Liver (tissue), 9 donors: Measurements from ENCODE around the gene CDC26. TPM values are rescaled to one million over a fixed set of nuclear protein-coding genes. Genes with fewer than 3 reads are reported as not detected.

Experiments used
- DNase-seq: peaks from one replicate; pipeline ENCODE4 v3.0.0-alpha.2; 2017; ENCODE audit warnings: low spot score
- H3K27ac ChIP-seq, 2 donors: one replicate each; pipeline ENCODE4 v1.7.0; 2013; ENCODE audit warnings: inconsistent platforms in 2 of 2, low read length in 2 of 2, control low read depth in 1 of 2, low read depth in 1 of 2, mild to moderate bottlenecking in 1 of 2
- H3K27me3 ChIP-seq, 4 donors: one replicate each; pipeline versions ENCODE4 v1.6.1 to v1.7.0; 2013; ENCODE audit warnings: low read length in 3 of 4, inconsistent platforms in 1 of 4, mild to moderate bottlenecking in 1 of 4, moderate library complexity in 1 of 4; ENCODE audit not compliant: control insufficient read depth in 4 of 4, insufficient read depth in 4 of 4
- H3K36me3 ChIP-seq, 4 donors: one replicate each; pipeline versions ENCODE4 v1.6.1 to v1.7.0; 2013; ENCODE audit warnings: low read length in 3 of 4, mild to moderate bottlenecking in 3 of 4, low read depth in 1 of 4, moderate library complexity in 1 of 4; ENCODE audit not compliant: control insufficient read depth in 4 of 4, insufficient read depth in 3 of 4
- H3K4me1 ChIP-seq, 4 donors: one replicate each; pipeline versions ENCODE4 v1.6.1 to v1.7.0; 2013; ENCODE audit warnings: low read length in 3 of 4, mild to moderate bottlenecking in 3 of 4, moderate library complexity in 1 of 4; ENCODE audit not compliant: control insufficient read depth in 4 of 4, insufficient read depth in 4 of 4
- H3K4me3 ChIP-seq, 3 donors: one replicate each; pipeline versions ENCODE4 v1.6.1 to v1.7.0; 2013; ENCODE audit warnings: low read length in 3 of 3, control low read depth in 1 of 3, low read depth in 1 of 3, mild to moderate bottlenecking in 1 of 3
- H3K9ac ChIP-seq, 2 donors: one replicate each; pipeline ENCODE4 v1.7.0; 2013; ENCODE audit warnings: low read length in 2 of 2, mild to moderate bottlenecking in 2 of 2, moderate library complexity in 2 of 2, control low read depth in 1 of 2, low read depth in 1 of 2
- H3K9me3 ChIP-seq, 4 donors: one replicate each; pipeline versions ENCODE4 v1.6.1 to v1.7.0; 2013; ENCODE audit warnings: low read length in 3 of 4; ENCODE audit not compliant: control insufficient read depth in 4 of 4
- EGR1 ChIP-seq, 2 donors: IDR thresholded peaks; 2 replicates each; pipeline ENCODE4 v1.6.1; 2016 to 2018; ENCODE audit warnings: antibody characterized with exemption in 2 of 2, low read depth in 2 of 2
- FOXA1 ChIP-seq: IDR thresholded peaks from 2 replicates; pipeline ENCODE4 v1.6.1; 2016; ENCODE audit warnings: antibody characterized with exemption
- FOXA2 ChIP-seq: IDR thresholded peaks from 2 replicates; pipeline ENCODE4 v1.6.1; 2016; ENCODE audit warnings: antibody characterized with exemption
- GABPA ChIP-seq, 2 donors: IDR thresholded peaks in 1 of 2; conservative IDR thresholded peaks in 1 of 2; 2 replicates each; pipeline ENCODE4 v1.6.1; 2016; ENCODE audit warnings: antibody characterized with exemption in 2 of 2, mild to moderate bottlenecking in 1 of 2, moderate library complexity in 1 of 2
- HNF4A ChIP-seq, 2 donors: conservative IDR thresholded peaks; 2 replicates each; pipeline ENCODE4 v1.6.1; 2016; ENCODE audit warnings: antibody characterized with exemption in 2 of 2, mild to moderate bottlenecking in 2 of 2
- HNF4G ChIP-seq: IDR thresholded peaks from 2 replicates; pipeline ENCODE4 v1.6.1; 2016; ENCODE audit warnings: antibody characterized with exemption
- JUND ChIP-seq, 2 donors: IDR thresholded peaks; 2 replicates each; pipeline ENCODE4 v1.6.1; 2016; ENCODE audit warnings: antibody characterized with exemption in 2 of 2
- NR2F2 ChIP-seq: IDR thresholded peaks from 2 replicates; pipeline ENCODE4 v1.6.1; 2016; ENCODE audit warnings: antibody characterized with exemption
- RAD21 ChIP-seq, 2 donors: IDR thresholded peaks; 2 replicates each; pipeline ENCODE4 v1.6.1; 2016; ENCODE audit warnings: antibody characterized with exemption in 2 of 2, mild to moderate bottlenecking in 2 of 2
- RXRA ChIP-seq, 2 donors: IDR thresholded peaks; 2 replicates each; pipeline ENCODE4 v1.6.1; 2017 to 2018; ENCODE audit warnings: antibody characterized with exemption in 2 of 2, mild to moderate bottlenecking in 1 of 2
- SP1 ChIP-seq: IDR thresholded peaks from 2 replicates; pipeline ENCODE4 v1.6.1; 2018; ENCODE audit warnings: antibody characterized with exemption, mild to moderate bottlenecking
- TAF1 ChIP-seq: conservative IDR thresholded peaks from 2 replicates; pipeline ENCODE4 v1.6.1; 2016; ENCODE audit warnings: antibody characterized with exemption, mild to moderate bottlenecking
- YY1 ChIP-seq: IDR thresholded peaks from 2 replicates; pipeline ENCODE4 v1.6.1; 2016; ENCODE audit warnings: antibody characterized with exemption, mild to moderate bottlenecking
- WGBS: extraction: QIAGEN DNeasy Blood & Tissue Kit; methylation state at CpG from one replicate; pipeline ENCODE4 v1.1.7; 2013; 5-methylcytosine and 5-hydroxymethylcytosine counted together
- polyA plus RNA-seq, 2 donors: library from polyadenylated mRNA; stranded (reverse) in 1 of 2; unstranded in 1 of 2; fragments of 200-250 nt in 1 of 2; fragments of >200 nt in 1 of 2; fragmentation: Nextera tagmentation in 1 of 2; extraction: Ambion mirVana in 1 of 2; gene quantifications; one replicate each; pipeline versions ENCODE4 v1.2.1 to v1.2.3, GENCODE V29; 2013 to 2015
- total RNA-seq, 2 donors: library from RNA; depleted of rRNA; stranded (reverse); fragments of >200 nt; gene quantifications; one replicate each; pipeline ENCODE4 v1.2.3, GENCODE V29; 2014
- TF ChIP-seq, protein P1 (sequence below): fragments of 150-350 bp; IDR thresholded peaks from 2 replicates; pipeline ENCODE4 v1.5.1; 2017; ENCODE audit warnings: improper control_type of control experiment, low read depth, low read length; ENCODE audit not compliant: missing input control
- TF ChIP-seq, protein P2 (sequence below): IDR thresholded peaks from 2 replicates; pipeline ENCODE4 v1.6.1; 2016; ENCODE audit warnings: antibody characterized with exemption
- TF ChIP-seq, protein P3 (sequence below): IDR thresholded peaks from 2 replicates; pipeline ENCODE4 v1.6.1; 2016; ENCODE audit warnings: antibody characterized with exemption, mild to moderate bottlenecking
- TF ChIP-seq, protein P4 (sequence below): IDR thresholded peaks from 2 replicates; pipeline ENCODE4 v1.6.1; 2016; ENCODE audit warnings: antibody characterized with exemption
- TF ChIP-seq, protein P5 (sequence below): IDR thresholded peaks from 2 replicates; pipeline ENCODE4 v1.6.1; 2016; ENCODE audit warnings: antibody characterized with exemption
- donor health status: healthy.
- donor health status: healthy.
- donor health status: healthy.
- donor health status: healthy.
- donor health status: healthy.

The CDC26 gene
- total and polyA plus RNA-seq, 4 donors = 12.5 to 38.9 (median 21.3) TPM

DNA sequence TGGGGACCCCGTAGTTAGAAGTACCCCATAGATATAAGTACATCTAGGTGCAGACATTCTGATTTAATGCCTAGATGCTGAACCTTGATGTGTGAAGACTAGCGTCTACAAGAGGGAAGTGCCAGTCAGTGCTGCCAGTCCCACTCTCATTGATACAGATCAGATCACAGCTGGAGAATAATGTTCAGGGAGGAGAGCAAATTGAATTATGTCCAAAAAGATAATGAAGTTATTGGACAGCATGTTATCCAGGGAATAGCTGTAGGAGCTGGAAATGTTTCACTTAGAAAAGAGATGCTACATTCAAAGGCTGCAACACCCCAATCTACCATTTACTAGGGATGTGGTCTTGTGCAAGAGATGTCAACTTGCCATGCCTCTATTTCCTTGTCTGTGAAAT, 43.7 kb upstream of the CDC26 start:
- H3K27ac ChIP-seq = no peak overlapping the region
- no peak for DNase-seq
- no peaks in the 10 kb centered on the region for H3K9me3 ChIP-seq
- no peak overlapping the region for H3K9ac ChIP-seq
- peaks cover 0 to 7% (median 2%) of the 10 kb centered on the region in 4 donors for H3K36me3 ChIP-seq
- H3K4me1 ChIP-seq = no peaks in the 10 kb centered on the region
- WGBS = 91% methylated on average over 2 of the region's 2 CpGs
- no peaks in the 10 kb centered on the region for H3K27me3 ChIP-seq
- TF ChIP-seq FOXA1 (no peak), GABPA (IDR thresholded peaks at IDR 0.05 in 1 of 2, conservative IDR thresholded peaks at IDR 0.05 in 1 of 2) (no peak), EGR1 (IDR thresholded peaks at IDR 0.05; ENCODE audit: low read depth in 2 of 2) (no peak), NR2F2 (no peak), JUND (IDR thresholded peaks at IDR 0.05) (no peak), FOXA2 (no peak), SP1 (no peak), HNF4G (no peak), HNF4A (conservative IDR thresholded peaks at IDR 0.05) (no peak), TAF1 (no peak), RXRA (IDR thresholded peaks at IDR 0.05) (no peak), RAD21 (IDR thresholded peaks at IDR 0.05) (no peak), YY1 (no peak)
- TF ChIP-seq, protein P1, sequence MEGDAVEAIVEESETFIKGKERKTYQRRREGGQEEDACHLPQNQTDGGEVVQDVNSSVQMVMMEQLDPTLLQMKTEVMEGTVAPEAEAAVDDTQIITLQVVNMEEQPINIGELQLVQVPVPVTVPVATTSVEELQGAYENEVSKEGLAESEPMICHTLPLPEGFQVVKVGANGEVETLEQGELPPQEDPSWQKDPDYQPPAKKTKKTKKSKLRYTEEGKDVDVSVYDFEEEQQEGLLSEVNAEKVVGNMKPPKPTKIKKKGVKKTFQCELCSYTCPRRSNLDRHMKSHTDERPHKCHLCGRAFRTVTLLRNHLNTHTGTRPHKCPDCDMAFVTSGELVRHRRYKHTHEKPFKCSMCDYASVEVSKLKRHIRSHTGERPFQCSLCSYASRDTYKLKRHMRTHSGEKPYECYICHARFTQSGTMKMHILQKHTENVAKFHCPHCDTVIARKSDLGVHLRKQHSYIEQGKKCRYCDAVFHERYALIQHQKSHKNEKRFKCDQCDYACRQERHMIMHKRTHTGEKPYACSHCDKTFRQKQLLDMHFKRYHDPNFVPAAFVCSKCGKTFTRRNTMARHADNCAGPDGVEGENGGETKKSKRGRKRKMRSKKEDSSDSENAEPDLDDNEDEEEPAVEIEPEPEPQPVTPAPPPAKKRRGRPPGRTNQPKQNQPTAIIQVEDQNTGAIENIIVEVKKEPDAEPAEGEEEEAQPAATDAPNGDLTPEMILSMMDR = no peak
- TF ChIP-seq, protein P2, sequence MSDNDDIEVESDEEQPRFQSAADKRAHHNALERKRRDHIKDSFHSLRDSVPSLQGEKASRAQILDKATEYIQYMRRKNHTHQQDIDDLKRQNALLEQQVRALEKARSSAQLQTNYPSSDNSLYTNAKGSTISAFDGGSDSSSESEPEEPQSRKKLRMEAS = no peak
- TF ChIP-seq, protein P3, sequence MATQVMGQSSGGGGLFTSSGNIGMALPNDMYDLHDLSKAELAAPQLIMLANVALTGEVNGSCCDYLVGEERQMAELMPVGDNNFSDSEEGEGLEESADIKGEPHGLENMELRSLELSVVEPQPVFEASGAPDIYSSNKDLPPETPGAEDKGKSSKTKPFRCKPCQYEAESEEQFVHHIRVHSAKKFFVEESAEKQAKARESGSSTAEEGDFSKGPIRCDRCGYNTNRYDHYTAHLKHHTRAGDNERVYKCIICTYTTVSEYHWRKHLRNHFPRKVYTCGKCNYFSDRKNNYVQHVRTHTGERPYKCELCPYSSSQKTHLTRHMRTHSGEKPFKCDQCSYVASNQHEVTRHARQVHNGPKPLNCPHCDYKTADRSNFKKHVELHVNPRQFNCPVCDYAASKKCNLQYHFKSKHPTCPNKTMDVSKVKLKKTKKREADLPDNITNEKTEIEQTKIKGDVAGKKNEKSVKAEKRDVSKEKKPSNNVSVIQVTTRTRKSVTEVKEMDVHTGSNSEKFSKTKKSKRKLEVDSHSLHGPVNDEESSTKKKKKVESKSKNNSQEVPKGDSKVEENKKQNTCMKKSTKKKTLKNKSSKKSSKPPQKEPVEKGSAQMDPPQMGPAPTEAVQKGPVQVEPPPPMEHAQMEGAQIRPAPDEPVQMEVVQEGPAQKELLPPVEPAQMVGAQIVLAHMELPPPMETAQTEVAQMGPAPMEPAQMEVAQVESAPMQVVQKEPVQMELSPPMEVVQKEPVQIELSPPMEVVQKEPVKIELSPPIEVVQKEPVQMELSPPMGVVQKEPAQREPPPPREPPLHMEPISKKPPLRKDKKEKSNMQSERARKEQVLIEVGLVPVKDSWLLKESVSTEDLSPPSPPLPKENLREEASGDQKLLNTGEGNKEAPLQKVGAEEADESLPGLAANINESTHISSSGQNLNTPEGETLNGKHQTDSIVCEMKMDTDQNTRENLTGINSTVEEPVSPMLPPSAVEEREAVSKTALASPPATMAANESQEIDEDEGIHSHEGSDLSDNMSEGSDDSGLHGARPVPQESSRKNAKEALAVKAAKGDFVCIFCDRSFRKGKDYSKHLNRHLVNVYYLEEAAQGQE = no peak
- TF ChIP-seq, protein P4, sequence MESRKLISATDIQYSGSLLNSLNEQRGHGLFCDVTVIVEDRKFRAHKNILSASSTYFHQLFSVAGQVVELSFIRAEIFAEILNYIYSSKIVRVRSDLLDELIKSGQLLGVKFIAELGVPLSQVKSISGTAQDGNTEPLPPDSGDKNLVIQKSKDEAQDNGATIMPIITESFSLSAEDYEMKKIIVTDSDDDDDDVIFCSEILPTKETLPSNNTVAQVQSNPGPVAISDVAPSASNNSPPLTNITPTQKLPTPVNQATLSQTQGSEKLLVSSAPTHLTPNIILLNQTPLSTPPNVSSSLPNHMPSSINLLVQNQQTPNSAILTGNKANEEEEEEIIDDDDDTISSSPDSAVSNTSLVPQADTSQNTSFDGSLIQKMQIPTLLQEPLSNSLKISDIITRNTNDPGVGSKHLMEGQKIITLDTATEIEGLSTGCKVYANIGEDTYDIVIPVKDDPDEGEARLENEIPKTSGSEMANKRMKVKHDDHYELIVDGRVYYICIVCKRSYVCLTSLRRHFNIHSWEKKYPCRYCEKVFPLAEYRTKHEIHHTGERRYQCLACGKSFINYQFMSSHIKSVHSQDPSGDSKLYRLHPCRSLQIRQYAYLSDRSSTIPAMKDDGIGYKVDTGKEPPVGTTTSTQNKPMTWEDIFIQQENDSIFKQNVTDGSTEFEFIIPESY = no peak
- TF ChIP-seq, protein P5, sequence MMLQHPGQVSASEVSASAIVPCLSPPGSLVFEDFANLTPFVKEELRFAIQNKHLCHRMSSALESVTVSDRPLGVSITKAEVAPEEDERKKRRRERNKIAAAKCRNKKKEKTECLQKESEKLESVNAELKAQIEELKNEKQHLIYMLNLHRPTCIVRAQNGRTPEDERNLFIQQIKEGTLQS = no peak
- no peak overlapping the region for H3K4me3 ChIP-seq
